ELF-1 (cell line): Measurements from ENCODE around the gene TMEM167B.
A peak's percentile ranks its signal among the peaks of the same experiment; 100 is the strongest.
"Not testable (repeated sequence)": the region's sequence is repeated elsewhere in the genome, so short reads cannot be mapped to it uniquely, and the experiment has no call there.

Source experiments
- DNase-seq: peaks from one replicate; pipeline ENCODE4 v3.0.0-alpha.2; 2016; ENCODE audit warnings: low read depth, low spot score

TMEM167B gene

GRCh38 chr1:109112652-109113285 lies 22.2 kb downstream of the TMEM167B start:
- peak; percentile 98 for DNase-seq

DNA sequence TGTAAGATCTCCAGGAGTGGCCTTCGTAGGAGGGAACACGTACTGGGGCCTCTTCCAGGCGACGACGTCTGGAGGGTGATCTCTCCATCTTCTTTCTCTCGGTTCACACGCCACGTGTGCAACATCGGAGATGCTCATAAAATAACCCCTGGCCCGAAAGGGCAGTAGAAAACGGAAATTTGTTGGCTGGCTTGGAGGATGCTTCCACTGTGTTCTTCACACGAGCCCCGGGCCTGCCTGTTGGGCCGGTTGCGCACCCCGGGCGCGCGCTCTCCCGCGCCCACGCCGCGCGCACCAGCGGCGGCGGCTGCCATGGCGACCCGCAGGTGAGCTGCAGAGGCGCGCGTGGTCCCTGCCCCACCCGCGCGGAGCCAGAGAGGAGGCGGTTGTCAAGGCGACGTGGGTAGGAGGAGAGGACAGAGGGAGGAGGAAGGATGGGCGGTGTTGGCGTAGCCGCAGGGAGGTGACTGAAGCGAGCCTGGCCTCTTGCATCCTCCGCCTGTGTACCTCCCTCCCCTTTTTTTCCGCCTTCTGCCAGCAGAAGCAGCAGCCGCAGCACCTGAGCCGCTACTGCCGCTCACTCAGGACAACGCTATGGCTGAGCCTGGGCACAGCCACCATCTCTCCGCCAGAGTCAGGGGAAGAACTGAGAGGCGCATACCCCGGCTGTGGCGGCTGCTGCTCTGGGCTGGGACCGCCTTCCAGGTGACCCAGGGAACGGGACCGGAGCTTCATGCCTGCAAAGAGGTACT lies 23.2 kb downstream of the TMEM167B start, which contains the start of gene ELAPOR1:
ELAPOR1 (plus strand) TSS at position 526 of the 752 bp plus-strand sequence; CDS start at position 595, 69 bp downstream.
- peak; percentile 70 for DNase-seq

DNA sequence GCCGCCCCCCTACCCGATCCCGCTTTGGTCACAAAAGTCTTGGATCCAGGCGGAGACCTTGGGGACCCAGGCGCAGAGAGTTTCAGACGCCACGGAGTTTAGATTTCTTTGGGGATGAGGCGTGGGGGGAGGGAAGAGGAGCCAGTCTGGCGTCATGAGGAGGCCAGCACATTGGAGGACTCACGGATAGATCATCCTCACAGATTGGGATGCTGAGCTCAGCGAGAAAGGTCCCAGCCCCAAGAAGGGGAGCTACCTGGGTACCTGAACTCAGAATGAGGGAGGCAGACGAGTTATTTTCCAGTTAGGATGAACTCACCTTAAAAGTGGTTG lies 23.7 kb downstream of the TMEM167B start:
- no peak for DNase-seq

DNA sequence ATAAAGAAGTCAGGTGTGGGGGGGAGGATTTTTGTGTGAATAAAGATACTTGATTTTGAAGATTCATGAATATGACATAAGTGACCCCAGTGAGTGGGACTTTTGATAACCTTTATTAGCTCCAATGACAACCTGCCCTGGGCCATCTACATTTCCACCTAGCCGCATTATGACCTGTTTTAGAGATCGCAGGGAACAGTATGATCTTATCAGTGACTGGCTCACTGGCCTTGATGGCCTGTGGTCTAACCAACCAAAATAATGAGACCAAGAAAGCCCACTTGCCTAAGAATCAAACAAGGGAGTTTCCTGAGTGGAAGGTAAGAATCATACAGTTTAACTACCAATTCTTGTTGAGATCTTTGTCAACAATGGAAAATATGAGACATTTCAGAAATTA lies 25.1 kb downstream of the TMEM167B start:
- no peak for DNase-seq

DNA sequence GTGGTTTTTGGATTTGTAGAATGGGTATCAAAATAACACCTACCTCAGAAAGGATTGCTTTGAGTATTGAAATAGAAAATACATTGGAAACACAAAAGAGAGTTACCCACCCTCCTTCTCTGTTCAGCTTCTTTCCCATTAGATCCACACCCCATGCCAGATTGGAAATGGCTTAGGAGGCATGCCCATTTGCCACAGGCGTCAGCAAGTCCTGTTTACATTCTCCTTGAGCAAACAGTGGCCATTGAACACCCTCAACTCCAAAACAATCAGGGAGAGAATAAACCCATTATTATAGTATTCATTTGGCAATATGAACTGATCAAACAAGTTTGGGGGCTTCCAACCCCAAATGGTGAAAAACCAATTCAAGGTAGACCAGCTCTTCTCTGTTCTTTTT lies 25.7 kb downstream of the TMEM167B start:
- no peak for DNase-seq

GRCh38 chr1:109118089-109118488 lies 27.5 kb downstream of the TMEM167B start:
- DNase-seq: no peak

- DNase-seq: no peak
Measured at GRCh38 chr1:109120356-109120755, 29.8 kb downstream of the TMEM167B start.

DNA sequence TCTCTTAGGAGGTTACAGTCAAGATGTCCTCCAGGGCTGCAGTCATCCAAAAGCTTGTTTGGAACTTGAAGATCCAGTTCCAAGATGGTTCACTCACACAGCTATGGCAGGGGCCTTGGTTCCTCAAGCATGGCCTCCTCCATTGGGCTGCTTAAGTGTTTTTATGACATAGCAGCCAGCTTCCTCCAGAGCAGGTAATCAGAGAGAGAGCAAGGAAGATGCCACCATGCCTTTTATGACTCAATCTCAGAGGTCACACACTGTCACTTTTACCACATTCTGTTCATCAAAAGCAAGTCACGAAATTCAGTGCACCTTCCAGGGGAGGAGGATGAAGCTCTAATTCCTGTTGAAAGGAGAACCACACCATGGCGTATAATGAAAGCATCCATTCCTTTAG lies 40.5 kb downstream of the TMEM167B start:
- DNase-seq: no peak

GRCh38 chr1:109131800-109132199 lies 41.2 kb downstream of the TMEM167B start:
- DNase-seq: no peak

GRCh38 chr1:109133002-109133706 lies 42.6 kb downstream of the TMEM167B start:
- DNase-seq: no peak

DNA sequence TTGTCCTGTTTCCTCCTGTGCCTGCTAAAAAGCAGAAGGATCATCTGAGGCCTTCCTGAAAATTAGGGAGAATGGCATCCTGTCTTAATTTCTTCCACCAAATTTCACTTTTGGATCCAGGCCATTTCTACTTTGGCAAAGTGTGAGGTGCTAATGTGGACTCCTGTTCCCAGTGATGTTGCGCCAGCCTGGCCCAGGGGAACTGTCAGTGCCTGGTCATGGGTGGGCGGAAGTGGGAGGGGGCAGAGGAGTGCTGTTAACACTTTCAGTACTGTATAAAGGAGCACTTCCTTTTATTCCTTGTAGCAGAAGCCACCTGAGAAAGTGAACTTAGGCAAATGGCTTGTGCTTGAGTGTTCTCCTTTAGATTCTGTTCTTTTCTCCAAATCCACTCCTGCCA lies 43.3 kb downstream of the TMEM167B start:
- no peak for DNase-seq

- no peak for DNase-seq
Measured at GRCh38 chr1:109134423-109134822, 43.9 kb downstream of the TMEM167B start.

DNA sequence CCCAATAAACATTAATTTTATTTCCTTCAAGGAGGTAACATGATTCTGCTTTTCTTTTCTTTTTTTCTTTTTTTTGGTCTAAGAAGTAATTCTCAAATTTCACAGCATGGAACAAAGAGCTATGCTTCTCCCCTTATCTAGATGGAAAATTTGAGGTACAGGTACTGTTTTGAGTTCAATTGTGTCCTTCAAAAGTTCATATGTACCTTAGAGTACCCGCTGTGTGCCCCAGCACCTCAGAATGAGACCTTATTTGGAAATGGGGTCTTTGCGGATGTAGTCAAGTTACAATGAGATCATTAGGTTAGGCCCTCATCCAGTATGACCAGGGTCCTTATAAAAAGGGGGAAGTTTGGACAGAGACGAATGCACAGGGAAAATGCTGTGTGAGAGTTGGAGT lies 45.4 kb downstream of the TMEM167B start:
- no peak for DNase-seq

DNA sequence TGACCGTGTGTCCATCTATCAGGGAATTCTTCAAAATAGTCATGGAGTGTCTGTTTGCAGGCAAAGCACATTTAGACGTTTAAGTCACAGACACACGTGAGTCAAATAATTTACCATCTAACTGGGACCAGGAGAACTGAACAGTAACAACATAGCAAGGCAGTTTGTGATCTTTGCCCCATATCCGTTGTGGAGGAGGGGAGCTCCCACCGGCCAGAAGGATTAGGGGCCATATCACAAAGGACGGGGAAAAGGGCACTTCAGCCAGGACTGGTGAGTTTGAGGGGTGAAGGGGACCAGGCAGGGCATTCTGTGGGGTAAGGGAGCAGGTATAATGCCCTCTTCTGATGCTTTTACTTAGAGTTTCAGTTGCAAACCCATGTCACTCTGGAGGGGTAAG lies 46.2 kb downstream of the TMEM167B start:
- DNase-seq: no peak

DNA sequence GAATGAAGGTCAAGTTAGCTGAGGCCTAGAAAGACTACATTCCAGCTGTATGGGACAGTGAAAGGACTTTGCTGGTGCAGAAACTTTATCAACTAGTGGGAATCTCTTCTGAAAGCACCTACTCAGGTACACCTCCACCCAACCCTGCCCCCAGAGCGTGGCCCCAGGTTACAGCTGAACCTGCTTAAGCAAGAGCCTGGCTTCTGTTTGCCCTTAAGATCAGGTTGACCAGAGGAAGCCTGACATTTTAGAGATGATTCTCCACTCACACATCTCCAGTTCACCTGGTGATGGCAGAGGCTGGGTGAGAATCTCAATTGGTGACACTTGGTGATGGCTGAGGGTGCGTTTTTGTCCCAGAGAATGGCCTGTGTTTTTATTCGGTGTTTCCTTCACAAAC lies 47.4 kb downstream of the TMEM167B start:
- DNase-seq: no peak

- DNase-seq: no peak
Measured at GRCh38 chr1:109138358-109138757, 47.8 kb downstream of the TMEM167B start.

DNA sequence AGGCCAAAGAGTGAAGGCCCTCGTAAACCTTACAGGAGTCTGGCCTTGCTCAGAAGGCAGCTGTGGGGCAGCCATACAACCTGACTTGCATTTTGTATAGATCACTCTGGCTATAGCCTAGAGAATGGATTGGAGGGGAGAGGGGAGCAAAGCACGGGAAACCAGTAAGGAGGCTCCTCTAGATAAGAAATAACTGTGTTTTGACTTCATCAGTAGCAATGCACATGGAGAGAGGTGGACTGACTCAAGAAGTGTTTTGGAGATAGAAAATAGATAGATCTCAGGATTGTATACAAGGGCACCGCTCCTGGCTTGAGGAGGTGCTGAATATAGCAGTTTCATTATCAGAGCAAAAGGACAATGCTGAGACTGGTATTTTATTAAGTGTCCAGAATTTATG lies 49.8 kb downstream of the TMEM167B start:
- DNase-seq: no peak

- DNase-seq: no peak
Measured at GRCh38 chr1:109142260-109142659, 51.7 kb downstream of the TMEM167B start.

GRCh38 chr1:109142725-109143124 lies 52.2 kb downstream of the TMEM167B start:
- DNase-seq: not testable (repeated sequence)
